Diencephalon (tissue), 1 donor: ENCODE measurements around the gene HSD11B2. TPM values are rescaled to one million over a fixed set of nuclear protein-coding genes. Genes with fewer than 3 reads are reported as not detected.

Experiments
- small RNA-seq: library from RNA; depleted of rRNA; stranded (forward); fragments of <200 nt; gene quantifications from one replicate; pipeline ENCODE3, GENCODE V24; 2014
- total RNA-seq: library from RNA; depleted of rRNA; stranded (reverse); fragments of >200 nt; gene quantifications from one replicate; pipeline ENCODE4 v1.2.3, GENCODE V29; 2014

HSD11B2 gene
- total RNA-seq: 6.5 TPM

GRCh38 chr16:67430977-67431774 is at the start of gene HSD11B2:
Gene HSD11B2 (plus strand): TSS chr16:67431121. CDS start chr16:67431249, 128 bp downstream.

GRCh38 chr16:67393111-67393787 is 37.7 kb upstream of the HSD11B2 start, which contains the start of gene TPPP3:
Gene TPPP3 (minus strand): TSS chr16:67393498. CDS start chr16:67391111, 2,387 bp downstream.

GRCh38 chr16:67415872-67416793 is 14.8 kb upstream of the HSD11B2 start, which contains the start of gene ZDHHC1:
Gene ZDHHC1 (minus strand): TSS chr16:67416477. CDS start chr16:67407775, 8,702 bp downstream.

GRCh38 chr16:67480833-67481560 is 50.1 kb downstream of the HSD11B2 start, which contains the start of gene ATP6V0D1:
Gene ATP6V0D1 (minus strand): TSS chr16:67481157. CDS start chr16:67481086, 71 bp downstream.

GRCh38 chr16:67483150-67483549 is 52.2 kb downstream of the HSD11B2 start, which contains the start of gene AGRP:
Gene AGRP (minus strand): TSS chr16:67483547. CDS start chr16:67483398, 149 bp downstream.

Small RNA genes lying within 50 kb of the gene (small RNA-seq; reads per million reads assigned to genes)
- gene RNU1-123P: not detected

Other genes with a start within 250 kb of the HSD11B2 start
- 58.8 TPM for gene MATCAP1, start 247.2 kb upstream of the HSD11B2 start, total RNA-seq
- gene EXOC3L1, start 241.0 kb upstream of the HSD11B2 start, total RNA-seq: 1.2 TPM
- gene E2F4, start 239.0 kb upstream of the HSD11B2 start, total RNA-seq: 20.1 TPM
- 0.69 TPM for gene ELMO3, start 232.0 kb upstream of the HSD11B2 start, total RNA-seq
- gene TMEM208, start 204.0 kb upstream of the HSD11B2 start, total RNA-seq: 23.1 TPM
- gene FHOD1, start 183.6 kb upstream of the HSD11B2 start, total RNA-seq: 4.8 TPM
- gene SLC9A5, start 182.1 kb upstream of the HSD11B2 start, total RNA-seq: 2.8 TPM
- 3.7 TPM for gene PLEKHG4, start 151.6 kb upstream of the HSD11B2 start, total RNA-seq
- 2.1 TPM for gene KCTD19, start 104.4 kb upstream of the HSD11B2 start, total RNA-seq
- 9.5 TPM for gene LRRC36, start 104.3 kb upstream of the HSD11B2 start, total RNA-seq
- gene TPPP3, start 37.6 kb upstream of the HSD11B2 start, total RNA-seq: 36.2 TPM
- 4.6 TPM for gene ZDHHC1, start 14.6 kb upstream of the HSD11B2 start, total RNA-seq
- gene ATP6V0D1, start 50.0 kb downstream of the HSD11B2 start, total RNA-seq: 130 TPM
- gene AGRP, start 52.4 kb downstream of the HSD11B2 start, total RNA-seq: not detected
- gene RIPOR1, start 97.7 kb downstream of the HSD11B2 start, total RNA-seq: 30.7 TPM
- gene CTCF, start 131.4 kb downstream of the HSD11B2 start, total RNA-seq: 53.7 TPM
- gene CARMIL2, start 214.0 kb downstream of the HSD11B2 start, total RNA-seq: 4.4 TPM
- gene ACD, start 229.1 kb downstream of the HSD11B2 start, total RNA-seq: 22.4 TPM
- 13.4 TPM for gene PARD6A, start 229.8 kb downstream of the HSD11B2 start, total RNA-seq
- gene ENKD1, start 235.6 kb downstream of the HSD11B2 start, total RNA-seq: 11.3 TPM
- 2.5 TPM for gene C16orf86, start 235.7 kb downstream of the HSD11B2 start, total RNA-seq